ENCODE measurements around the gene ATP4B. TPM values are rescaled to one million over a fixed set of nuclear protein-coding genes. Genes with fewer than 3 reads are reported as not detected.

The ATP4B gene
- total and polyA plus RNA-seq, 2 of the 8 experiments (the other 6 are each of a cell fraction or from before 2014, with no cell fraction given), result 0.05 TPM; not detected in 1

GRCh38 chr13:113659337-113659736, 1.3 kb upstream of the ATP4B start:
- Histone ChIP-seq H2BK12ac (ENCODE audit: low read depth, low read length) (no peak overlapping the region), H3K14ac (ENCODE audit: insufficient read length) (no peak overlapping the region), H3K27me3 (replicated peaks in 1 of 4; ENCODE audit: control insufficient read depth in 3 of 4, extremely low read depth in 1 of 4, insufficient read depth in 3 of 4, low read length in 3 of 4) (no peaks in the 10 kb centered on the region), H3K4me2 (ENCODE audit: insufficient read depth in 1 of 2, low read depth in 2 of 2, low read length in 2 of 2) (no peak overlapping the region), H3K79me1 (ENCODE audit: low read depth, low read length) (no peaks in the 10 kb centered on the region), H3K23ac (ENCODE audit: insufficient read length) (no peak overlapping the region), H2BK120ac (replicated peaks; ENCODE audit: low read depth, low read length) (no peak overlapping the region), H2BK20ac (ENCODE audit: low read length) (no peak overlapping the region), H2AK5ac (ENCODE audit: low read depth, low read length) (no peak overlapping the region), H4K20me1 (replicated peaks in 1 of 2; ENCODE audit: control insufficient read depth in 1 of 2, insufficient read depth in 2 of 2, low read length in 2 of 2) (no peaks in the 10 kb centered on the region), H4K91ac (replicated peaks; ENCODE audit: insufficient read length, low read length) (no peak overlapping the region), H3K9me3 (ENCODE audit: insufficient read depth in 2 of 2, low read depth in 1 of 2, low read length in 1 of 2) (no peaks in the 10 kb centered on the region), H3K79me2 (ENCODE audit: control insufficient read depth in 1 of 2, insufficient read depth in 2 of 2, low read length in 2 of 2) (no peaks in the 10 kb centered on the region), H2BK15ac (ENCODE audit: low read length) (no peak overlapping the region), H3K4ac (replicated peaks; ENCODE audit: insufficient read length, low read depth, low read length) (no peak overlapping the region), H3K18ac (ENCODE audit: extremely low read depth, low read length) (no peak overlapping the region), H3K27ac (ENCODE audit: low read depth, low read length) (no peak overlapping the region), H3K9ac (replicated peaks in 1 of 4; ENCODE audit: extremely low read depth in 1 of 4, low read depth in 3 of 4, low read length in 3 of 4) (no peak overlapping the region), H4K5ac (ENCODE audit: insufficient read length, low read depth, low read length) (no peak overlapping the region), H2AFZ (ENCODE audit: low read length) (no peak overlapping the region), H3K4me3 (ENCODE audit: extremely low read depth in 1 of 4, insufficient read depth in 2 of 4, low read depth in 3 of 4, low read length in 4 of 4) (no peak overlapping the region), H2BK5ac (ENCODE audit: low read depth, low read length) (no peak overlapping the region), H3K56ac (replicated peaks; ENCODE audit: insufficient read length, low read depth, low read length) (no peak overlapping the region), H4K8ac (ENCODE audit: extremely low read depth, insufficient read depth, low read length) (no peak overlapping the region), H3K36me3 (ENCODE audit: control insufficient read depth in 2 of 4, insufficient read depth in 4 of 4, low read length in 3 of 4) (no peaks in the 10 kb centered on the region), H3K4me1 (replicated peaks in 1 of 4; ENCODE audit: control insufficient read depth in 3 of 4, insufficient read depth in 4 of 4, low read length in 3 of 4) (no peaks in the 10 kb centered on the region), H3K23me2 (ENCODE audit: low read depth, low read length) (no peaks in the 10 kb centered on the region)
- ChIA-PET POLR2A (ENCODE audit: partially characterized antibody) (no interaction called here), CTCF (ENCODE audit: partially characterized antibody) (no interaction called here)
- 89% methylated on average over 8 of the region's 8 CpGs; no CpG with 5 or more reads in 1 of the 2 experiments for WGBS, 2 experiments (ENCODE audit: extremely low coverage in 1 of 2, insufficient coverage in 1 of 2, insufficient read length in 1 of 2, insufficient replicate concordance in 2 of 2, low coverage in 1 of 2, low lambda C conversion rate in 2 of 2, missing lambda C conversion rate in 1 of 2)
- DNase-seq (ENCODE audit: low read depth in 1 of 2, low spot score in 2 of 2) (no peak), FAIRE-seq (no peak)
- TF ChIP-seq KDM5A (IDR thresholded peaks at IDR 0.05; ENCODE audit: low read length), result no peak
- TF ChIP-seq E2F6 (IDR thresholded peaks at IDR 0.05), result no peak
- no peak for TF ChIP-seq SIX5 (IDR thresholded peaks at IDR 0.05; ENCODE audit: low read depth, low read length)

All from H1 (cell line).